GM19023 (cell line): Measurements from ENCODE around the gene POTEG.
"Not testable (repeated sequence)": the region's sequence is repeated elsewhere in the genome, so short reads cannot be mapped to it uniquely, and the experiment has no call there.

ENCODE experiments used
- ATAC-seq: cut with Tn5 transposase; IDR thresholded peaks from one replicate; pipeline ENCODE4 v1.9.1; 2021; ENCODE audit warnings: mild to moderate bottlenecking, moderate library complexity; ENCODE audit not compliant: unreplicated experiment

POTEG gene

GRCh38 chr14:19434241-19434640, at the start of gene POTEG:
POTEG (minus strand) TSS chr14:19434341; CDS start chr14:19434289, 52 bp downstream.
- not testable (repeated sequence) for ATAC-seq

DNA sequence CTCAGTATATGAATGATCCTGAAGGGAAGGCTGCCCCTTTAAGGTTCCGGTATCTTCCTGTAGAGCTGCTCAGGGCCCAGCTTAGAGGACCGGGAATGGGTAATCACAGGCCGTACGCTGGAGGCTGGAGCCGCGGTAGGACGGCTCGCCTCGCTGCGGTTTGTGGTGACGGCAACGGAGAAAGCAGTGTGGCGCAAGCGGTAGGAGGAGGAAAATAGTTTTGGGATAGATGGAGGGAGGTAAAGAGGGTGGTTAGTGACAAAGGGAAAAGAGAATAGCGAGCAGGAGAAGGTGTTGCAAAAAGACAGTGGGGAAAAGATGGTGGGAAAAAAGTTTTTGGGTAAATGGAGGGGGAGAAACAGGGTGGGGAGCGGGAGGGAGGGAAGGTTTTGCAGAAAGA, 48.0 kb upstream of the POTEG start:
- not testable (repeated sequence) for ATAC-seq

DNA sequence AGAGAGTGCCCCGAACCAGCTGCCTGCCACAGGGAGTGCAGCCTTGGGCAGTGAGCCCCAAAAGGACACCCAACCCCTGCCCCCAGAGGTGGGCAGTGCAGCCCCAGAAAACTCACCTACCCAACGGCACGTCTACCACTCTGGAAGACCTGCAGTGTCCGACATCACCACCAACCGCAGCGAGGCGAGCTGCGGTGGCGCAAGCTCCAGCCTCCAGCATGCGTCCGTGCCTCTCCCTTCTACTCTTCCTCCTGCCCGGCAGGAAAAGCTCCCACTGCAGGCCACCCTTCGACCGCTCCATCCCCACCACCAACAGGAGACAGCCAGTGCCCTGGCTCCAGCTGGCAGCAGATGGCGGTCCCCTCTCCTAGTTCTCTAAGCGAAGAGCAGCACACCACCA, 47.3 kb upstream of the POTEG start:
- ATAC-seq: not testable (repeated sequence)

DNA sequence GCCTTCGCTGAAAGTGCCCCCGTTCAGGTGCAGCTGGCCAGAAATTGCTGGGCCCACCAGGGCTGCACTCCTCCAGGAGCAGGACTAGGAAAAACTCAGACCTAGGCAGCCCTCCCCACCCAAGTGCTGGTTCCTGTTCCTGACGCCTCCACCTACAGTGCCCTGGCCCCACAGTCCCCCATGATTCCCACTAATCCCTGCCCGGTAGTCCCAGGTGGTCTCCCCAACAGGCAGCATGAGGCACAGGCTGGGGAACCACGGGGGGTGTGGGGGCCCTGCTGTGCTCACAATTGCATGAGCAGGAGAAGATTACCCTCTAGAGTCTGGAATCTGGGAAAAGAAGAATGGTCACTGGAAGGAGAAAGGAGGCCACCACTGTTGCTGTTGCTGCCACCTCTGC, 46.4 kb upstream of the POTEG start:
- not testable (repeated sequence) for ATAC-seq

- ATAC-seq: not testable (repeated sequence)
Measured at GRCh38 chr14:19445761-19446160, 11.6 kb upstream of the POTEG start.

DNA sequence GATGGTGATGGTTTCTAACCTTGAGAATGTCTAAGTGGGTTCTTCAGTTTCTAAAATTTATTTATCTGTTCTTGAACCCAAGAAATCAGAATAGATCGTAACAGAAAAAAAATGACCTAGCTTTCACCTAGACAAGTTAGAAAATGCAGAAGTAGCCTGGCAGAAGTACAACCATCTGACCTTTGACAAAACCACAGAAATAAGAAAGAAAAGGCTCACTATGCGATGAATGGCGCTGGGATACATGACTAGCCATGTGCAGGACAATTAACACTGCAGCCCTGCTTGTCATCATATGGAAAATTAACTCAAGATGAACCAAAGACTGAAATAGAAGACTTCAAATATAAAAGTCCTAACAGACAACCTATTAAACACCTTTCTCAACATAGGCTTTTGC, 5.7 kb upstream of the POTEG start:
- ATAC-seq: not testable (repeated sequence)

GRCh38 chr14:19439219-19439618, 5.1 kb upstream of the POTEG start:
- not testable (repeated sequence) for ATAC-seq

DNA sequence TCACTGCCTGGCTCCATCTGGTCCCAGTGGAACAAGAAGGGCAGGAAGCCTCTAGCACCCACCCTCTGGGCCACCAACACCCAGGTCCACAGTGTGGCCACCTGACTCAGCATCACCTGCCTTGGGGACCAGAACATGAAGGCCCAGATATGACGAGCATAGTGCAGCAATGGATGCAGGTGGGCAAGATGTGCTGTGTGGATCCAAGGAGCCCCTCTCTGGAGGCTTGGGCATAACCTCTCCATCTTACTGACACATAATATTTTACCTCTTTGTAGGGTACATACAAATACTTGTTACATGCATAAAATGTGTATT, 2.9 kb upstream of the POTEG start:
- ATAC-seq: not testable (repeated sequence)

- ATAC-seq: not testable (repeated sequence)
Measured at GRCh38 chr14:19436311-19437125, 2.4 kb upstream of the POTEG start.

DNA sequence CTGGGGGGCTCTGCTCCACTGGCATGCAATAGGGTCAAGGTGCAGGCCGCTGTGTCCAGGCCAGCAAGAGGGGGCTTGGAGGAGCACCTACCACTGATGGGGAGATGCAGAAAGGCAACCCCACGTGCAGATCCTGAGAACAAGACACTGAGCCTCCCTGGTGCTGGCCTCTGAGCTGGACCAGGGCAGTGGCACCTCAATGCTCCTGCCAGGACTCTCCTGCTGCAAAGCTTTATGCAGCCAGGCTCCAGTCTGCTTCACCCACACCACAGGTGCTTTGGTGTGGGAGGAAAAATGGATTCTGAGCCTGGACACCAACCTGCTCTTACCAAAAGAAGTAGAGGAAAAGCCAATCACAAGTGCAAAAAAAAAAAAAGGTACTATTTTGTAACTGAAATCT, 1.7 kb upstream of the POTEG start:
- ATAC-seq: not testable (repeated sequence)

DNA sequence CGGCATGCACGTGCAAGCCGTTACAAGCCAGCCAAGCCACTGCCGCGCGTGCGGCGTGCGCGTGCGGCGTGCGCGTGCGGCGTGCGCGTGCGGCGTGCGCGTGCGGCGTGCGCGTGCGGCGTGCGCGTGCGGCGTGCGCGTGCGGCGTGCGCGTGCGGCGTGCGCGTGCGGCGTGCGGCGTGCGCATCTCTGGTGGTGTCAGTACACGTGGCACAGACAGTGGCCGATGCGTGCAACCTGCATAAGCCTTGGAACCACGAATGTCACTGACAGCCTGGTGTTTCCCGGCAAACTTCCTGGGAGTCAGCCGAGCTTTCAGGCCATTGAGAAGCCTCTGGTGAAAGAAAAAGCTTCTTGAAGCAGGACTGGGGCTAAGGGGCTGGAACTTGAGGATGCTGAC, 750 bp upstream of the POTEG start:
- not testable (repeated sequence) for ATAC-seq

GRCh38 chr14:19433765-19434164, 376 bp downstream of the POTEG start:
- not testable (repeated sequence) for ATAC-seq

- ATAC-seq: not testable (repeated sequence)
Measured at GRCh38 chr14:19408519-19408918, 25.6 kb downstream of the POTEG start.

- not testable (repeated sequence) for ATAC-seq
Measured at GRCh38 chr14:19402097-19402496, 32.0 kb downstream of the POTEG start.

DNA sequence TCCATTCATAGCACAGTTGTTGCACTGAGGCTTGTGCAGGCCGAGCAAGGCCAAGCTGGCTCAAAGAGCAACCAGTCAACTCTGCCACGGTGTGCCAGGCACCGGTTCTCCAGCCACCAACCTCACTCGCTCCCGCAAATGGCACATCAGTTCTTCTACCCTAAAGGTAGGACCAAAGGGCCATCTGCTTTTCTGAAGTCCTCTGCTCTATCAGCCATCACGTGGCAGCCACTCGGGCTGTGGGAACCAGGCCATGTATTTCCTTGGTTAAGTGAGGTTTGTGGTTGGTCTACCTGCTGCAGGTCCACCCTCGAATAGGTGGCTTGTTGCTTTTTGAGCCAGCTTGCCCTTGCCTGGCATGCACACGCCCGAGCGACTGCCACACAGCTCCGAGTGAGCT, 39.4 kb downstream of the POTEG start:
- ATAC-seq: not testable (repeated sequence)

DNA sequence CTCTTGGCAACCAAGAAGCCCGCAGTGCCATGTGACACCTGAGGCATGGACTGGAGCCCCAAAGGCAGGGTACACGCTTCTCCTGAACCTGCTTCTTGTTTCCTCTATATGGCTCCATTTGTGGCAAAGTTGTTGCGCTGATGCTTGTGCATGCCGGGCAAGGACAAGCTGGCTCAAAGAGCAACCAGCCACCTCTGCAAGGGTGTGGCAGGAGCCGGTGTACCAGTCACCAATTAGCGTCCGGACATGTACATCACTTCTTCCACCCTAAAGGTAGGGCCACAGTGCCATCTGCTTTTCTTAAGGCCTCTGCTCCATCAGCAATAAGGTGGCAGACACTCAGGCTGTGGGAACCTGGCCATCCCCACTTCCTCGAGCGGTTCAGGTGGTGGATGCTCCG, 43.9 kb downstream of the POTEG start:
- not testable (repeated sequence) for ATAC-seq

GRCh38 chr14:19388741-19389140, 45.4 kb downstream of the POTEG start:
- not testable (repeated sequence) for ATAC-seq

- not testable (repeated sequence) for ATAC-seq
Measured at GRCh38 chr14:19386996-19387395, 47.1 kb downstream of the POTEG start.

DNA sequence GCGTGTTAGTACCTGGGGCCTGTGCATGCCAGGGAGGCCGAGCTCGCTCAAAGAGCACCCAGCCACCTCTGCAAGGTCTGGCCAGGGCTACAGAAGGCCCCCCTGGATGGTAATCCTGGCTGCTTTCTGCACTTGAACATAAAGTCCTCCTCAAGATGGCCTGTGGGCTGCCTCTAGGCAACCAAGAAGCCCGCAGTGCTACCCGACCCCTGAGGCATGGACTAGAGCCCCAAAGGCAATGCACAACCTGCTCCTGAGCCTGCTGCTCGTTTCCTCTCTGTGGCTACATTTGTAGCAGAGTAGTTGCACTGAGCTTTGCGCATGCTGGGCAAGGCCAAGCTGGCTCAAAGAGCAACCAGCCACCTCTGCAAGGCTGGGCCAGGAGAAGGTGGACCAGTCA, 47.8 kb downstream of the POTEG start:
- not testable (repeated sequence) for ATAC-seq

- not testable (repeated sequence) for ATAC-seq
Measured at GRCh38 chr14:19384088-19384781, 49.9 kb downstream of the POTEG start.

DNA sequence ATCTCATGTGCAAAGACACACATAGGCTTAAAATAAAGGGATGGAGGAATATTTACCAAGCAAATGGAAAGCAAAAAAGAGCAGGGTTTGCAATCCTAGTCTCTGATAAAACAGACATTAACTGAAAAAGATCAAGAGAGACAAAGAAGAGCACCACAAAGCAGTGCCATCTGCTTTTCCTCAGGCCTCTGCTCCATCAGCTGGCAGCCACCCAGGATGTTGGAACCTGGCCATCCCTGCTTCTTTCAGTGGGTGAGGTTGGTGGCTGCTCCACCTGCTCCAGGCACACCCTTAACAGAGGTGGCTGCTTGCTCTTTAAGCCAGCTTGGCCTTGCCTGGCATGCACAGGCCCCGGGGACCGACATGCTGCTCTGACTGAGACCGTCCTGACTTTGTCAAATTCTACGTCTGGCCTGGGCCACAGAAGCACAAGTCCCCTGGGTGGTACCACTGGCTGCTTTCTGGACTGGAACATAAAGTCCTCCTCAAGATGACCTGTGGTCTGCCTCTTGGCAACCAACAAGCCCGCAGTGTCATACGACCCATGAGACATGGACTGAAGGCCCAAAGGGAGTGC, 51.0 kb downstream of the POTEG start:
- not testable (repeated sequence) for ATAC-seq

GRCh38 chr14:19380137-19380536, 54.0 kb downstream of the POTEG start:
- ATAC-seq: not testable (repeated sequence)
